ENCODE measurements around the gene S100A2. TPM values are rescaled to one million over a fixed set of nuclear protein-coding genes. Genes with fewer than 3 reads are reported as not detected.
"Not testable (repeated sequence)": the region's sequence is repeated elsewhere in the genome, so short reads cannot be mapped to it uniquely, and the experiment has no call there.

The S100A2 gene
- total RNA-seq, 1 donor from 2014 or later = 3.9 TPM

DNA sequence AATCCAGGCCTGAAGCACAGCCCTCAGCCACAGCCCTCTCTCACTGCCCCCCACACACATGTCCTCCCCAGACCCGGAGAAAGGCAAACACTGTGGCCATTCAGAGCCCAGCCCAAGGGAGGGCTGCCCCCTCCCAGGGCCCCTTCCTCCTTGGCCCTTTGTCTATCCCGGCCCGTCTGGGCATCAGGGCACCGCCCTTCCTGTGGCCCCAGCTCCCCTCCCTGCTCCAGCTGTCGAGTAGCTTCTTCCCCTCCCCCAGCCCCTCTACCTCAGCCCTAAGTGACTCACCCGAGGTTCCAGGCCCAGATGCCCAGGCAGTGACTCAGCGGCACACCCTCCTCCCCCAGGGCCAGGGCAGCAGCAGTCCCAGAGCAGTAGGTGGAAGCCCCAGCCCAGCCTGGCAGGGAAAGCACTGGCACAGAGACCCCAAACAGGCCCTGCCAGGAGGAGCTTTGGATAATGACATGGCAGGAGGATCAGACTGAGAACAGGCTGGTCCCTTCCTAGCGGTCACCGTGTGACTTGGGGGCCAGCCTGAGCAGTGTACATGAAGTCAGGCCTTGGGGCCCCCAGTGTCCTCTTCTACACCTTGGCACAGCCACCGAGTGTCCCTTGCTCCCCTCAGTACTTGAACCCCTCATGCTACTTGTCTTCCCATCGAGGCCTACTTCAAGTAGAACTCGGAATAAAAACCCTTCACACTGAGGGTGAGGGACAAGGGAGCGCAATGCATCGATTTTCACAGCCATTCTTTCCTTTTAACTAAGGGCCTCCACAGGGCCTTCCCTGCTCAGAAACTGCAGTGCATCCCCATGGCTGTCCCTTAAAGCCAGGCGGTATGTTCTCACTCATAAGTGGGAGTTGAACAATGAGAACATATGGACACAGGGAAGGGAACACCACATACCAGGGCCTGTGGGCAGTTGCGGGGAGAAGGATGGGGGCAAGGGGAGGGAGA, 1.0 kb upstream of the S100A2 start:
- no peak for DNase-seq (ENCODE audit: extremely low read depth, low read depth, low spot score)

- no peak for DNase-seq (ENCODE audit: extremely low read depth, low read depth, low spot score)
Observed at GRCh38 chr1:153563991-153564390, 1.7 kb downstream of the S100A2 start.

DNA sequence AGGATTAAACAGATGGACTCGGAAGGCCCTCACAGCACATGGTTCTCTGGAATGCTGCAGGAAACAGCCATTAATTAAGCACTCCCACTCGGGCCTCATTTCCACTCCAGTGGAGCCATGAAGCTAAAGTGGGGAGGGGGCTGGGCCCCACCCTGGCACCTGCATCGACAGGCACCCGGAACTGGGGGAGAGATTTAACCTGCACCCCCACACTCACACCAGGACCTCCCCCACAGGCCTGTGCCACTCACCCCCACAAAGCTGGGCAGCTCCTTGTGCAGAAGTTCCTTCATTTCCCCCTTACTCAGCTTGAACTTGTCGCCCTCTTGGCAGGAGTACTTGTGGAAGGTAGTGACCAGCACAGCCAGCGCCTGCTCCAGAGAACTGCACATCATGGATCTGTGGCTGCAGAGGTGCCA, 2.2 kb downstream of the S100A2 start:
- no peak for DNase-seq (ENCODE audit: extremely low read depth, low read depth, low spot score)

DNA sequence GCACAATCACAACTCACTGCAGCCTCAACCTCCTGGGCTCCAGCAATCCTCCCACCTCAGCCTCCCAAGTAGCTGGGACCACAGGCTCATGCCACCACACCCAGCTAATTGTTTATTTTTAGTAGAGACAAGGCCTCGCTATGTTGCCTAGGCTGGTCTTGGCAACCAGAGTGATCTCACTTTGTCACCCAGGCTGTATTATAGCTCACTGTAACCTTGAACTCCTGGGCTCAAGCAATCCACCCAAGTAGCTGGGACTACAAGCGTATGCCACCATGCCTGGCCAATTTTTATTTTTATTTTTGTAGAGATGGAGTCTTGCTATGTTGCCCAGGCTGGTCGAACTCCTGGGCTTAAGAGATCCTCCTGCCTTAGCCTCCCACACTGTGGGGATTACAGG, 3.6 kb downstream of the S100A2 start:
- not testable (repeated sequence) for DNase-seq (ENCODE audit: extremely low read depth, low read depth, low spot score)

GRCh38 chr1:153561466-153561985, 4.1 kb downstream of the S100A2 start:
- DNase-seq (ENCODE audit: extremely low read depth, low read depth, low spot score) = no peak

DNA sequence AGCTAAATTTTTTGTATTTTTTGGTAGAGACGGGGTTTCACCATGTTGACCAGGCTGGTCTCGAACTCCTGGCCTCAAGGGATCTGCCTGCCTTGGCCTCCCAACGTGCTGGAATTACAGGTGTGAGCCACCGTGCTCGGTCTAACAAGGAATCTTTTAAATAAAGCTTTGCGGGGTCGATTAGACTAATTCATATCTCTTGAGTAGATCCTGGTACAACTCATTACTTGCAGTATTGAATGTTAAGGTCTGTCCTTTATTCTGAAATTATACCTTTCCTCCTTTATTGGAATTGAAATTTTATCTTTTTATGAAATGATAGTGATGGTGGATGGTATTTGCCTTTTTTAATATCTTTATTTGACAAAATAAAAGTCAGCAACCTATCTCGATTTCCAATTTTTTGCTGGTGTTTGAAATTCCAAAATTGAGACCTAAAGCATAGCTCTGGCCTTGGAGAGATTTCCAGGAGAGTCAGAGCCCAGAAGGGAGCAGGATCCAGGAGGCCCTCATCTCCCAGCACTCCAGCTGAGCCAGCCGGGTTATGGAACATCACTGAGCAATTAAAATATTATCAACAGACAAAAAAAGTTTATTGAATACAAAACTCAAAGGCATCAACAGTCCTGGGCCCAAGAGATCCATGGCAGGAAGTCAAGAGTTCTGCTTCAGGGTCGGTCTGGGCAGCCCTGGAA, 4.7 kb downstream of the S100A2 start:
- no peak for DNase-seq (ENCODE audit: extremely low read depth, low read depth, low spot score)

DNA sequence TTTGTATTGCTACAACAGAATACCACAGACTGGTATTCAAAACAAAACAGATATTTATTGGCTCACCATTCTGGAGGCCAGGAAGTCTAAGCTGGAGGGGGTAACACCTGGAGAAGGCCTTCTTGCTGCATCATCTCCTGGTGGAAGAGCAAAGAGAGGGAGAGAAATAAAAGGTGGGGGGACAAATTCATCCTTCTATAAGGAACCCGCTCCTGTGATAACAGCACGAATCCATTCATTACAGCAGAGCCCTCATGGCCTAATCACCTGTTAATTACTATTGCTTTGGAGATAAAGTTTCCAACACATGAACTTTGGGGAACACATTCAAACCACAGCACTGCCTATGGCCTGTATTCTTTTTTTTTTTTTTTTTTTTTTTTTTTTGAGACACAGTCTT, 5.4 kb downstream of the S100A2 start:
- no peak for DNase-seq (ENCODE audit: extremely low read depth, low read depth, low spot score)

- DNase-seq (ENCODE audit: extremely low read depth, low read depth, low spot score) = no peak
Observed at GRCh38 chr1:153557877-153558276, 7.8 kb downstream of the S100A2 start.

- DNase-seq (ENCODE audit: extremely low read depth, low read depth, low spot score) = no peak
Observed at GRCh38 chr1:153556348-153556747, 9.3 kb downstream of the S100A2 start.

GRCh38 chr1:153553830-153554541, 11.7 kb downstream of the S100A2 start:
- no peak for DNase-seq (ENCODE audit: extremely low read depth, low read depth, low spot score)

GRCh38 chr1:153553096-153553495, 12.5 kb downstream of the S100A2 start:
- no peak for DNase-seq (ENCODE audit: extremely low read depth, low read depth, low spot score)

GRCh38 chr1:153552335-153552734, 13.3 kb downstream of the S100A2 start:
- no peak for DNase-seq (ENCODE audit: extremely low read depth, low read depth, low spot score)

- no peak for DNase-seq (ENCODE audit: extremely low read depth, low read depth, low spot score)
Observed at GRCh38 chr1:153550827-153551500, 14.7 kb downstream of the S100A2 start.

GRCh38 chr1:153550398-153550758, 15.3 kb downstream of the S100A2 start:
- DNase-seq (ENCODE audit: extremely low read depth, low read depth, low spot score) = no peak

DNA sequence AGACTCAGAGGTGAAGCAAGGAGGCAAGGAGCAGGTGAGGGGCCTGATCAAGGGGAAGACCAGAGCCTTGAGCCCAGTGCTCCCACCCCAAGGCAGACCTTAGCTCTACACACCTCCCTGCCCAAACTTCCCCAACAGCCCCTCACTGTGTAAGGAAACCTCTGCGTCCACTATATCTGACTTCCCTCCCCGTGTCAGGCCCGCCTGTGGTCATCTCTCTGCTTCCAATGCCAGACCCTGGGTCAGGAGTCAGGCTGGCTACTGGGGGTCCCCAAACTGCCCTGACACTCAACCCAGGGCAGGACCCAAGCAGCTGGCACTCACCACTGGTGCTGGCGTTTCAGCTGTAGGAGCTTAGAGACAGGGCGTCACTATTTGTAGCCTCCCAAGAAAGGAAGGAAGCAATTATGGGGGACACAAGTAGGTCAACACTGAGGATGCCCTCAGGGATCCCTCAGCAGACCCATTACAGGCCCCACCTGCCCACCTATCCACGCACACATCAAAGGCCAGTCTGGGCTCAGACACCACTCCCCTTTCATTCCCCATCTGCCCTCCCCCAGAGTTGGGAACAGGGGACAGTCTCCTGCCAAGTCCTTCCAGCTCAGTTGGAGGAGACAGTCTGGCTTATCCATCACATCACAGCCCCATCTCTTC, 15.8 kb downstream of the S100A2 start:
- no peak for DNase-seq (ENCODE audit: extremely low read depth, low read depth, low spot score)

- DNase-seq (ENCODE audit: extremely low read depth, low read depth, low spot score) = no peak
Observed at GRCh38 chr1:153548722-153549688, 16.6 kb downstream of the S100A2 start, which contains the start of gene S100A3. TSS of gene S100A3 (minus strand) at chr1:153549258. CDS start at chr1:153548485, 773 bp downstream.

DNA sequence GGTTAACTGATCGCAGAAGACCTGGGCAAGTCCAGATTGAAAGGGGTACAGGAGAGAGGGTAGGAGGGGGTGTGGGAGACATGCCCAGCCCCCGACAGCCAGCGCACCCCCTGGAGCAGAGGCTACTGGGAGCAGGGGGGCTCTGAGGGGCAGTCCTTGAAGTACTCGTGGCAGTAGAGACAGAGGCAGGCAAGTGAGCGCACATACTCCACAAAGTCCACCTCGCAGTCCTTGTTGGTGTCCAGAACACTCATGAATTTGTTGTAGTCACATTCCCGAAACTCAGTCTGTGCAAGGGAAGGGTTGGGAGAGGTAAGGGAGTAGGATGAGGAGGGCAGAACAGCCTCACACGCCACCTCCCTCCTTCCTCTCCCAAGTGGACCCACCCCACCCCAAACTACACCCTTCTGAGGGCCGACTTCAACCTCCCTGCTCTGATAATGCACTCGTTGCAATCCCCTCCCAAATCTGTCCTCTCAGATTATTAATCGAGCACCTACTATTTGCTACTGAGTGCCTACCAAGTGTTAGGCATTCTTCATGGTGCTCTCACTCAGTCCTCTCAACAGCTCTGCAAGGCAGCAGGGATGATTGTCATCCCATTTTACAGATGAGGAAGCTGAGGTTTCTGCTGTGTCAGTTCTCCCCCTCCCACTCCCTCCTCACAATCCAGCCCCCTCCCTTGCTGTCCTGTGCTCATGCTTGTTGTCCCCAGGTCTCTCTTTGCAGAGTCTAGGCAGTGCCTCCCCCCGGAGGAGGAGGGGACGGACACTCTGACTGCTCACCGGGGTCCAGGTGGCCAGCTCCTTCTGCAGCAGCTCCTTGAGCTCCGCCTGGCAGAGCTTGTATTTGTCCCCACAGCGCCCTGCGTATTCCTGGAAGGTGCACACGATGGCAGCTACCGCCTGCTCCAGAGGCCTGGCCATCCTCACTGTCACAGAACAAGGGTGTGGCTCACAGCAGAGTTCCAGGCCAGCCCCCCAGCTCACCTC, 17.8 kb downstream of the S100A2 start:
- no peak for DNase-seq (ENCODE audit: extremely low read depth, low read depth, low spot score)

Measured in glomerular endothelial cell (primary cell).